ENCODE measurements around the gene SGSH.

- TF ChIP-seq, protein P1, sequence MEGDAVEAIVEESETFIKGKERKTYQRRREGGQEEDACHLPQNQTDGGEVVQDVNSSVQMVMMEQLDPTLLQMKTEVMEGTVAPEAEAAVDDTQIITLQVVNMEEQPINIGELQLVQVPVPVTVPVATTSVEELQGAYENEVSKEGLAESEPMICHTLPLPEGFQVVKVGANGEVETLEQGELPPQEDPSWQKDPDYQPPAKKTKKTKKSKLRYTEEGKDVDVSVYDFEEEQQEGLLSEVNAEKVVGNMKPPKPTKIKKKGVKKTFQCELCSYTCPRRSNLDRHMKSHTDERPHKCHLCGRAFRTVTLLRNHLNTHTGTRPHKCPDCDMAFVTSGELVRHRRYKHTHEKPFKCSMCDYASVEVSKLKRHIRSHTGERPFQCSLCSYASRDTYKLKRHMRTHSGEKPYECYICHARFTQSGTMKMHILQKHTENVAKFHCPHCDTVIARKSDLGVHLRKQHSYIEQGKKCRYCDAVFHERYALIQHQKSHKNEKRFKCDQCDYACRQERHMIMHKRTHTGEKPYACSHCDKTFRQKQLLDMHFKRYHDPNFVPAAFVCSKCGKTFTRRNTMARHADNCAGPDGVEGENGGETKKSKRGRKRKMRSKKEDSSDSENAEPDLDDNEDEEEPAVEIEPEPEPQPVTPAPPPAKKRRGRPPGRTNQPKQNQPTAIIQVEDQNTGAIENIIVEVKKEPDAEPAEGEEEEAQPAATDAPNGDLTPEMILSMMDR (IDR thresholded peaks at IDR 0.05; ENCODE audit: insufficient read depth, low read length, poor library complexity, severe bottlenecking), result no peak
- no peak for TF ChIP-seq EZH2phosphoT487 (conservative IDR thresholded peaks at IDR 0.05; ENCODE audit: low read length)
These were observed 31.8 kb upstream of the SGSH start for GRCh38 chr17:80251966-80252365.
